ENCODE results near the gene PIGM. TPM values are rescaled to one million over a fixed set of nuclear protein-coding genes. Genes with fewer than 3 reads are reported as not detected.

Gene PIGM
- total RNA-seq, 1 experiment from 2014 or later, result 4.4 TPM

GRCh38 chr1:160063176-160063575 is 31.4 kb upstream of the PIGM start (continued):
- TF ChIP-seq ZBTB43 (CRISPR knock-in tag; IDR thresholded peaks at IDR 0.05) (no peak), CREM (CRISPR knock-in tag; IDR thresholded peaks at IDR 0.05) (no peak), FOXP4 (CRISPR knock-in tag; IDR thresholded peaks at IDR 0.05) (no peak), RELA (CRISPR knock-in tag; IDR thresholded peaks at IDR 0.05; ENCODE audit: borderline replicate concordance) (no peak), ATF3 (CRISPR knock-in tag; conservative IDR thresholded peaks at IDR 0.05) (no peak), MAX (CRISPR knock-in tag; IDR thresholded peaks at IDR 0.05) (no peak), TEAD1 (CRISPR knock-in tag; IDR thresholded peaks at IDR 0.05) (no peak), CTCF (IDR thresholded peaks at IDR 0.05) (no peak), SP1 (CRISPR knock-in tag; conservative IDR thresholded peaks at IDR 0.05) (no peak), ZNF121 (CRISPR knock-in tag; IDR thresholded peaks at IDR 0.05) (no peak), ZNF232 (CRISPR knock-in tag; IDR thresholded peaks at IDR 0.05) (no peak), GABPB1 (CRISPR knock-in tag; IDR thresholded peaks at IDR 0.05) (no peak), ZNF396 (CRISPR knock-in tag; IDR thresholded peaks at IDR 0.05; ENCODE audit: borderline replicate concordance) (no peak)

- Mint-ChIP-seq H3K36me3 (no peaks in the 10 kb centered on the region), H3K4me3 (no peak overlapping the region), H3K27me3 (ENCODE audit: low read depth) (peaks cover 12% of the 10 kb centered on the region), H3K9me3 (no peaks in the 10 kb centered on the region), H3K27ac (no peak overlapping the region), H3K4me1 (peaks cover 25% of the 10 kb centered on the region)
- POLR2A ChIA-PET, result interaction anchor here (1.0 kb wide), 1 partner anchor 8 kb away, joined by 3 read pairs; the partner anchor contains the start of gene KCNJ10
- DNase-seq (ENCODE audit: low spot score) (no peak), ATAC-seq (peak; percentile 32)
- CTCF ChIA-PET, result interaction anchor here (1.0 to 31.0 kb wide), 5 partner anchors 13 to 131 kb away, joined by 3 to 978 read pairs (median 6); partner anchors contain the start of genes ATP1A2, KCNJ10 and KCNJ9
- no peak for TF ChIP-seq ATF3 (CRISPR knock-in tag; conservative IDR thresholded peaks at IDR 0.05)
- TF ChIP-seq FOXP4 (CRISPR knock-in tag; IDR thresholded peaks at IDR 0.05), result no peak
- no peak for TF ChIP-seq NFATC4 (CRISPR knock-in tag; IDR thresholded peaks at IDR 0.05)
- TF ChIP-seq RORB (CRISPR knock-in tag; IDR thresholded peaks at IDR 0.05), result no peak
- no peak for TF ChIP-seq E2F5 (CRISPR knock-in tag; IDR thresholded peaks at IDR 0.05)
- TF ChIP-seq IRF1 (CRISPR knock-in tag; IDR thresholded peaks at IDR 0.05), result no peak
- no peak for TF ChIP-seq PRDM15 (CRISPR knock-in tag; IDR thresholded peaks at IDR 0.05)
Measured at GRCh38 chr1:160062230-160062532, 30.4 kb upstream of the PIGM start.
